Neural progenitor cell (in vitro differentiated cells): Measurements from ENCODE around the gene SLC4A9. TPM values are rescaled to one million over a fixed set of nuclear protein-coding genes. Genes with fewer than 3 reads are reported as not detected.
A peak's percentile ranks its signal among the peaks of the same experiment; 100 is the strongest.
"Not testable (repeated sequence)": the region's sequence is repeated elsewhere in the genome, so short reads cannot be mapped to it uniquely, and the experiment has no call there.

Experiments used
- DNase-seq: peaks from one replicate; pipeline ENCODE4 v3.0.0-alpha.2; 2016; ENCODE audit warnings: low spot score
- H2AFZ ChIP-seq: fragments of 200-600 bp; sonication (generic); replicated peaks from 2 replicates; pipeline ENCODE4 v1.6.1; 2016; ENCODE audit warnings: antibody characterized with exemption
- H3F3A ChIP-seq: fragments of 200-600 bp; sonication (generic); 2 replicates; pipeline ENCODE4 v1.6.1; 2016; ENCODE audit warnings: antibody characterized with exemption, low read depth
- H3K27ac ChIP-seq: fragments of 200-600 bp; sonication (generic); 2 replicates; pipeline ENCODE4 v1.5.1; 2016; ENCODE audit warnings: mild to moderate bottlenecking
- H3K27me3 ChIP-seq: fragments of 200-600 bp; sonication (generic); 2 replicates; pipeline ENCODE4 v1.6.1; 2016; ENCODE audit warnings: mild to moderate bottlenecking, moderate library complexity
- H3K36me3 ChIP-seq: fragments of 200-600 bp; sonication (generic); 2 replicates; pipeline ENCODE4 v1.5.1; 2016
- H3K4me1 ChIP-seq: fragments of 200-600 bp; sonication (generic); 2 replicates; pipeline ENCODE4 v1.6.1; 2016; ENCODE audit warnings: mixed run types
- H3K4me2 ChIP-seq: fragments of 200-600 bp; sonication (generic); 2 replicates; pipeline ENCODE4 v1.6.1; 2016
- H3K4me3 ChIP-seq: fragments of 200-600 bp; sonication (generic); 2 replicates; pipeline ENCODE4 v1.5.1; 2016
- H3K79me2 ChIP-seq: fragments of 200-600 bp; sonication (generic); 2 replicates; pipeline ENCODE4 v1.6.1; 2016; ENCODE audit warnings: low read depth
- H3K9ac ChIP-seq: fragments of 200-600 bp; sonication (generic); 2 replicates; pipeline ENCODE4 v1.6.1; 2016
- H3K9me3 ChIP-seq: fragments of 200-600 bp; sonication (generic); 2 replicates; pipeline ENCODE4 v1.5.1; 2016; ENCODE audit warnings: low read depth
- H4K20me1 ChIP-seq: fragments of 200-600 bp; sonication (generic); 2 replicates; pipeline ENCODE4 v1.6.1; 2016; ENCODE audit warnings: low read depth
- H3K27ac Mint-ChIP-seq: 3 replicates; pipeline ENCODE4 v1.8.0; 2021; ENCODE audit warnings: mixed read lengths
- H3K27me3 Mint-ChIP-seq: 2 replicates; pipeline ENCODE4 v1.8.0; 2022; ENCODE audit warnings: low read depth, mild to moderate bottlenecking, inconsistent platforms, moderate library complexity, mixed read lengths; ENCODE audit not compliant: insufficient read depth
- H3K36me3 Mint-ChIP-seq: 3 replicates; pipeline ENCODE4 v1.8.0; 2021; ENCODE audit warnings: mixed read lengths
- H3K4me1 Mint-ChIP-seq: 3 replicates; pipeline ENCODE4 v1.8.0; 2021; ENCODE audit warnings: mixed read lengths
- H3K4me3 Mint-ChIP-seq: 3 replicates; pipeline ENCODE4 v1.8.0; 2021; ENCODE audit warnings: mild to moderate bottlenecking, moderate library complexity, mixed read lengths
- H3K9me3 Mint-ChIP-seq: 3 replicates; pipeline ENCODE4 v1.8.0; 2020; ENCODE audit warnings: mixed read lengths
- CTCF ChIP-seq: fragments of 200-600 bp; sonication (generic); IDR thresholded peaks from 2 replicates; pipeline ENCODE4 v1.5.1; 2017; ENCODE audit warnings: antibody characterized with exemption, mild to moderate bottlenecking
- EZH2 ChIP-seq: fragments of 200-600 bp; sonication (generic); IDR thresholded peaks from 2 replicates; pipeline ENCODE4 v1.6.1; 2017; ENCODE audit warnings: antibody characterized with exemption, mild to moderate bottlenecking, moderate library complexity
- EZH2phosphoT487 ChIP-seq: fragments of 200-600 bp; sonication (generic); IDR thresholded peaks from 2 replicates; pipeline ENCODE4 v1.6.1; 2017; ENCODE audit warnings: antibody characterized with exemption
- total RNA-seq: library from RNA; depleted of rRNA; stranded (reverse); fragments of >200 nt; gene quantifications from 2 replicates; pipeline ENCODE4 v1.2.3, GENCODE V29; 2015; ENCODE audit warnings: low replicate concordance

SLC4A9 gene
- total RNA-seq, 1 donor from 2014 or later: not detected

- Histone ChIP-seq H3K36me3 (no peaks in the 10 kb centered on the region), H3F3A (peaks cover 3% of the 10 kb centered on the region), H3K4me1 (no peaks in the 10 kb centered on the region), H3K4me3 (no peak overlapping the region), H3K4me2 (no peak overlapping the region), H2AFZ (no peak overlapping the region), H3K27me3 (no peaks in the 10 kb centered on the region), H3K9me3 (no peaks in the 10 kb centered on the region), H4K20me1 (peaks cover 38% of the 10 kb centered on the region), H3K9ac (no peak overlapping the region), H3K27ac (peak overlapping the region; percentile 20), H3K79me2 (peaks cover 98% of the 10 kb centered on the region)
- Mint-ChIP-seq H3K27me3 (no peaks in the 10 kb centered on the region), H3K27ac (no peak overlapping the region), H3K4me3 (no peak overlapping the region), H3K9me3 (peaks cover 7% of the 10 kb centered on the region), H3K36me3 (peaks cover 39% of the 10 kb centered on the region), H3K4me1 (no peaks in the 10 kb centered on the region)
- no peak for DNase-seq
- no peak for TF ChIP-seq EZH2phosphoT487
These were observed 59.0 kb downstream of the SLC4A9 start for GRCh38 chr5:140418862-140419520.

- Mint-ChIP-seq H3K27ac (no peak overlapping the region), H3K9me3 (peaks cover 9% of the 10 kb centered on the region), H3K27me3 (no peaks in the 10 kb centered on the region), H3K4me3 (no peak overlapping the region), H3K36me3 (peaks cover 44% of the 10 kb centered on the region), H3K4me1 (no peaks in the 10 kb centered on the region)
- peaks cover 3% of the 10 kb centered on the region for H3F3A ChIP-seq
- H3K36me3 ChIP-seq: no peaks in the 10 kb centered on the region
- peaks cover 36% of the 10 kb centered on the region for H4K20me1 ChIP-seq
- no peak for DNase-seq
- H3K4me1 ChIP-seq: no peaks in the 10 kb centered on the region
- no peak overlapping the region for H3K9ac ChIP-seq
- no peak overlapping the region for H2AFZ ChIP-seq
- TF ChIP-seq EZH2: no peak
- no peak overlapping the region for H3K4me3 ChIP-seq
- H3K79me2 ChIP-seq: peaks cover 98% of the 10 kb centered on the region
- no peaks in the 10 kb centered on the region for H3K9me3 ChIP-seq
- no peaks in the 10 kb centered on the region for H3K27me3 ChIP-seq
- no peak overlapping the region for H3K27ac ChIP-seq
- H3K4me2 ChIP-seq: no peak overlapping the region
These were observed 60.2 kb downstream of the SLC4A9 start for GRCh38 chr5:140420226-140420570.

DNA sequence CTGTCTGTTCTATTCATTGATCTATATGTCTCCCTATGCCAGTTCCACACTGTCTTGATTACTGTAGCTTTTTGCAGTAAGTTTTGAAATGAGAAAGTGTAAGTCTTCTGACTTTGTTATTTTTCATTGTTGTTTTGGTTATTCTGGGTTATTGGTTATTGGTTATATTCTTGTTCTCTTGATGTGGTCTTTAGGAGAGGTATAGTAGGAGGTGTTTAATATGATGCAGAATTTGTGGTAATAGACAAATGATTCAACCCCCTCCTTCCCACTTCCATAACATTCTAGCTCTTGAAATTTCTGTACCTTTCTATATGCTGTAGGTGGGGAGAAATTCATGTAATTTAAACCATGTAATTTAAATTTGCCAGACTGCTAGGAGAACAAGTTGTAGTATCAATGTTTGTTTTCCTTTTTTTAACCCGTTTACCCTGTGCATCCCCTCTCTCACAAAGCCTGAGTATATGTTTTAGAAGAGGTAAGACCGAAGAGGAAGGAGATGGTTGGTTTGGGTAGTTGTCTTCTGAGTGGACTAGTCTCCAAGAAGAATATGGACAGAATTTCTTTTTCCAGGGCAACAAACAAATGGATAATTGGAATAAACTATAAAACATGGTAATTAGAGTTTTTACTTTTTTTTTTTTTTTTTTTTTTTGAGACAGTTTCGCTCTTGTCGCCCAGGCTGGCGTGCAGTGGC is 60.8 kb downstream of the SLC4A9 start:
- peaks cover 3% of the 10 kb centered on the region for H3F3A ChIP-seq
- H3K36me3 Mint-ChIP-seq: peaks cover 46% of the 10 kb centered on the region

GRCh38 chr5:140421375-140421774 is 61.4 kb downstream of the SLC4A9 start:
- not testable (repeated sequence) for H3K27ac Mint-ChIP-seq, H3K4me1 ChIP-seq, H3K9me3 ChIP-seq, H3K9ac ChIP-seq, H3K4me2 ChIP-seq, DNase-seq, H3K36me3 ChIP-seq, H3K27me3 Mint-ChIP-seq, H2AFZ ChIP-seq, H3K4me3 ChIP-seq, H3F3A ChIP-seq, H3K27me3 ChIP-seq, H3K4me1 Mint-ChIP-seq, H3K27ac ChIP-seq, H3K4me3 Mint-ChIP-seq
- peaks cover 36% of the 10 kb centered on the region for H4K20me1 ChIP-seq
- peaks cover 98% of the 10 kb centered on the region for H3K79me2 ChIP-seq
- peaks cover 47% of the 10 kb centered on the region for H3K36me3 Mint-ChIP-seq
- H3K9me3 Mint-ChIP-seq: peaks cover 13% of the 10 kb centered on the region

More for the DNA sequence above, 60.8 kb downstream of the SLC4A9 start:
- Histone ChIP-seq H4K20me1 (peaks cover 36% of the 10 kb centered on the region), H3K36me3 (no peaks in the 10 kb centered on the region), H3K4me2 (no peak overlapping the region), H3K9ac (no peak overlapping the region), H3K4me3 (no peak overlapping the region), H3K79me2 (peaks cover 98% of the 10 kb centered on the region), H2AFZ (no peak overlapping the region), H3K27me3 (no peaks in the 10 kb centered on the region), H3K27ac (no peak overlapping the region), H3K9me3 (no peaks in the 10 kb centered on the region), H3K4me1 (no peaks in the 10 kb centered on the region)
- no peaks in the 10 kb centered on the region for H3K4me1 Mint-ChIP-seq
- DNase-seq: no peak
- H3K9me3 Mint-ChIP-seq: peaks cover 12% of the 10 kb centered on the region
- TF ChIP-seq CTCF (no peak), EZH2phosphoT487 (no peak), EZH2 (no peak)
- no peak overlapping the region for H3K4me3 Mint-ChIP-seq
- no peak overlapping the region for H3K27ac Mint-ChIP-seq
- no peaks in the 10 kb centered on the region for H3K27me3 Mint-ChIP-seq
